ENCODE results near the gene SCYGR1. TPM values are rescaled to one million over a fixed set of nuclear protein-coding genes. Genes with fewer than 3 reads are reported as not detected.

The SCYGR1 gene
- total RNA-seq, 1 donor from 2014 or later: not detected

DNA sequence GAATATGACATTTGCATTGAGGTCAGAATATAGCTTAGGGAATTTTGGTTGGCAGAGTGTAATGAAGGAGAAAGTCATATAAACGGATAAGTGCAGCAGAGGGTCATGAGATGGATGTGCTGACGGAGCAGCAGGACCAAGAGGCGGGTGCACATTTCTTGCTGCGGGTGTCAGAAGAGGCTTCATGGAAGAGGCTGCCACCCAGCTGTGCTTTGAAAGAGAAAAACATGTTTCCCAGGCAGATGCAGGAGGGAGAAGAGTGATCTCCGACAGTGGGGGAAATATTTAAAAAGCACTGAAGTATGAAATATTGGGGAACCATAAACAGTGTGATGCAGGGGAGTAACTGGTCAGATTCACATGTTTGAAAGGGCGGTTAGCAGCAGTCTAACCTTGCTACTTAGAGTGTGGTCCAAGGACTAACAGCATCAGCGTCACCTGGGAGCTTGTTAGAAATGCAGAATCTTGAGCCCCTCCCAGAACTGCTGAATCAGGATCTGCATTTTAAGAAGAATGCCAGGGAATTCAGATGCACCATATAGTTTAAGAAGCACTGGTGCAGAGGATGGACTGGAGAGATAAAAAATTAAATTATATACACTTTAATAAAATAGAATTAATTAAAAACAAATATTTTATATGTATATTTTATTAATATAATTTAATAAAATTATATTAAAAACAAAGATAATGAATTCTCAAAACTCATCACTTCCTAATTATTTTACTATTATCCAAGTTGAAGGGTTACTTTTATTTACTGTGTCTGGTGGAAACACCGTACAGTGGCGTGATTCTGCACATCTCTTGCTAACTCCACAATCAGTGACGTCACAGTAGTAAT, 36.1 kb upstream of the SCYGR1 start:
- no peak for DNase-seq (ENCODE audit: low spot score)
- Mint-ChIP-seq H3K36me3 (ENCODE audit: low read depth) (no peaks in the 10 kb centered on the region), H3K27ac (ENCODE audit: unreplicated experiment) (no peak overlapping the region), H3K4me1 (ENCODE audit: low read depth) (peaks cover 4% of the 10 kb centered on the region), H3K4me3 (ENCODE audit: unreplicated experiment) (no peak overlapping the region), H3K27me3 (ENCODE audit: low read depth) (no peaks in the 10 kb centered on the region), H3K9me3 (ENCODE audit: low read depth) (no peaks in the 10 kb centered on the region)
- TF ChIP-seq, protein P1, sequence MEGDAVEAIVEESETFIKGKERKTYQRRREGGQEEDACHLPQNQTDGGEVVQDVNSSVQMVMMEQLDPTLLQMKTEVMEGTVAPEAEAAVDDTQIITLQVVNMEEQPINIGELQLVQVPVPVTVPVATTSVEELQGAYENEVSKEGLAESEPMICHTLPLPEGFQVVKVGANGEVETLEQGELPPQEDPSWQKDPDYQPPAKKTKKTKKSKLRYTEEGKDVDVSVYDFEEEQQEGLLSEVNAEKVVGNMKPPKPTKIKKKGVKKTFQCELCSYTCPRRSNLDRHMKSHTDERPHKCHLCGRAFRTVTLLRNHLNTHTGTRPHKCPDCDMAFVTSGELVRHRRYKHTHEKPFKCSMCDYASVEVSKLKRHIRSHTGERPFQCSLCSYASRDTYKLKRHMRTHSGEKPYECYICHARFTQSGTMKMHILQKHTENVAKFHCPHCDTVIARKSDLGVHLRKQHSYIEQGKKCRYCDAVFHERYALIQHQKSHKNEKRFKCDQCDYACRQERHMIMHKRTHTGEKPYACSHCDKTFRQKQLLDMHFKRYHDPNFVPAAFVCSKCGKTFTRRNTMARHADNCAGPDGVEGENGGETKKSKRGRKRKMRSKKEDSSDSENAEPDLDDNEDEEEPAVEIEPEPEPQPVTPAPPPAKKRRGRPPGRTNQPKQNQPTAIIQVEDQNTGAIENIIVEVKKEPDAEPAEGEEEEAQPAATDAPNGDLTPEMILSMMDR (IDR thresholded peaks at IDR 0.05): no peak

DNA sequence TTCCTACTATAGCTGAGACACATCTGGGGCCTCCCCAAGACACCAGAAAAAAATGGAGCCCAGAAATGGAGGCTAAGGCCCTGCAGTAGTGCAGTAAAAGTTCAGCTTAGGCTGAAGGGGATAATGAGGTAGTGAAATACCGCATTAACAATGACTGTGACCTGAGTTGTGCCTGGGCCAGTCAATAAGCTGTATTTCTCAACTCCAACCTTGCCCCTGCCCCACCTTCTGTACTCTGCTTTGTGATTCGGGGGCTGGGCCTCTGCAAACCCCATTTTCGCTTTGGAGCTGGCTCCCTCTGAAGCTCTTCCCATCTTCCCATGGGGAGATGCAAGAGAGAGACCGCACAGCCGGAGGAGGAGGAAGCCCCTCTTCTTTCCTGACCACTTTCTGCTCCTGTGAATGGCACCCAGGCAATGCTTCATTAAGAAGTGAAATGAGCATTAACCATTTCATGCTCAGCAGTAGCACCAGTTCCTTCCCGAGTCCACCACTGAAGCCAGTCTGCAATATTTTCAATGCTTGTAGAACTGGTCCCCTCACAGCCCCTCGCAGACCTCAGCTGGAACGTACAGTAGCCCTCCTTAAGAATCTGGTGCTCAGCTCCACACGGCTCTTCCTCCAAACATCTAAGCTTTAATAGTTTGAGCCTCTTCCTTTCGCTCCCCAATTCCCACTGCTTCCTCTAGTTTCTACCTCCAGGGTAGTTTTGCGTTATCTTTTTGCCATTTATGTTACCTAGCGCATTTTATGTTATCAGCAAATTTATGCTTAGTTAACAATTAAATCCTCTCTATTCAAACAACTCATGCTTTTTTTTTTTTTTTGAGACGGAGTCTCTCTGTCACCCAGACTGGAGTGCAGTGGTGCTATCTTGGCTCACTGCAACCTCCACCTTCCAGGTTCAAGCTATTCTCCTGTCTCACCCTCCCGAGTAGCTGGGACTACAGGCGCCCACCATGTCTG, 32.6 kb upstream of the SCYGR1 start:
- Mint-ChIP-seq H3K27me3 (ENCODE audit: low read depth) (no peaks in the 10 kb centered on the region), H3K36me3 (ENCODE audit: low read depth) (no peaks in the 10 kb centered on the region), H3K4me3 (ENCODE audit: unreplicated experiment) (no peak overlapping the region), H3K27ac (ENCODE audit: unreplicated experiment) (no peak overlapping the region), H3K9me3 (ENCODE audit: low read depth) (no peaks in the 10 kb centered on the region), H3K4me1 (ENCODE audit: low read depth) (peaks cover 14% of the 10 kb centered on the region)
- DNase-seq (ENCODE audit: low spot score): no peak
- TF ChIP-seq, protein P1 (IDR thresholded peaks at IDR 0.05): no peak

DNA sequence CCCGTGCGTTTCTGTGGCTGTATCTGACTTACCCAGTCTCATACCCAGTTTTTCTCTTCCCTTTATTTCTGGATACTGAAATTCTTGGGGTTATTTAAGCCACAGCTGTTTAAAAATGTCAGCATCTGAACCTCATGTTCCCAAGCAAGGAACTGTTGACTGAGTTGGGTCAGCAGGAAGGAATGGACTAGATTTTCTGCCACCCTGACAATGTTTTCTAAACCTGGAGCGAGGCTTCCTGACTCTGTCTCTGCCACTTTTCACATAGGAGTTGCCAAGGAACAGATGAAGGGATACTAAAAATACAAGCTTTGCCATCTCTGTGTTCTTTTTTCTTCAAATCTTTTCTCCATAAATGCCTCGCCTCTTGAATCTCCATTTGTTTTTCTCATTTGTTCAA, 29.0 kb upstream of the SCYGR1 start:
- Mint-ChIP-seq H3K9me3 (ENCODE audit: low read depth) (no peaks in the 10 kb centered on the region), H3K4me3 (ENCODE audit: unreplicated experiment) (no peak overlapping the region), H3K4me1 (ENCODE audit: low read depth) (peaks cover 33% of the 10 kb centered on the region), H3K27me3 (ENCODE audit: low read depth) (no peaks in the 10 kb centered on the region), H3K27ac (ENCODE audit: unreplicated experiment) (no peak overlapping the region), H3K36me3 (ENCODE audit: low read depth) (no peaks in the 10 kb centered on the region)
- no peak for DNase-seq (ENCODE audit: low spot score)
- TF ChIP-seq, protein P1 (IDR thresholded peaks at IDR 0.05): no peak

DNA sequence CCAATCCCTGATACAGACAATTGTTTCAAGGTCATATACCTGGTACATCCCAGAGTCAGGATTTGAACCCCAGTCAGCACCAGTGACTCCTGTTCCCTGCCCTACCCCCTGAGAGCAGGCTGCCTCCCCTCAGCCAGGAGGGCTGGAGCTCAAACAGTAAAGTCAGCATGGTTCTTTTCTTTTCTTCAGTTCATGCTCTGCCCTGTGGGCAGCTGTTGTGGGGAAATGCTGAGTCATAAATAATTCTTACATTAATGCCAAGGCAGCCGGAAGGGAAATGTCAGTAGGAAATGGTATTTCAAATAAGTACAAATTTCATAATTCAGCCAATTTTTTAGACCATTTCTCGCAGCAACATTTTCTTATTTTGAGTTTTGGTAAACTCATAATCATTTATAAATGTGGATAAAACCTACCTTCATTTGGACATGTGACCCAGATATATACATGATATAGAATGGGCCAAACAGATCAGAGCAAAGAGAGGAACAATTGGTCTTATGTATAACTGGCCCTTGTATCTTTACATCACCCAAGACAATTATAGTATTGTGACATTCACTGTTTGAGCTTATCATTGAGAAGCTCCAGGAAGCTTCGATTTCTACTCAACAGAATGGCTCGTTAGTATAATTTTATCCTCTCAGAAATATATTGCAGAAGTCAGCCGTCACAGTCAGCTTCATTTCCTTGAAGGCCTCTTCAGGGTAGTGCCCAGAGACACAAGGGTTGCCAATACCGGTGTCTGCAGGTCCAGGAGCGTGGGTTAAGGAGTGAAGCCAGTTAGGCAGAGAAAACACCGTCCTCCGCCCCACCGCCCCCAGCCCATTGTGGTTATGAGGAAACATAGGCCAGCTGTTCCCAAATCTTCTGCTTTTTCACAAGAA, 28.0 kb upstream of the SCYGR1 start:
- DNase-seq (ENCODE audit: low spot score): no peak
- no peaks in the 10 kb centered on the region for H3K36me3 Mint-ChIP-seq (ENCODE audit: low read depth)
- peak overlapping the region; percentile 43 for H3K4me3 Mint-ChIP-seq (ENCODE audit: unreplicated experiment)
- H3K27me3 Mint-ChIP-seq (ENCODE audit: low read depth): no peaks in the 10 kb centered on the region
- TF ChIP-seq, protein P1 (IDR thresholded peaks at IDR 0.05): no peak
- H3K9me3 Mint-ChIP-seq (ENCODE audit: low read depth): no peaks in the 10 kb centered on the region
- peaks cover 42% of the 10 kb centered on the region for H3K4me1 Mint-ChIP-seq (ENCODE audit: low read depth)
- H3K27ac Mint-ChIP-seq (ENCODE audit: unreplicated experiment): peak overlapping the region; percentile 90
